T-cell (primary cell): ENCODE results near the gene AADACL3. TPM values are rescaled to one million over a fixed set of nuclear protein-coding genes. Genes with fewer than 3 reads are reported as not detected.
"Not testable (repeated sequence)": the region's sequence is repeated elsewhere in the genome, so short reads cannot be mapped to it uniquely, and the experiment has no call there.

Experiments
- ATAC-seq, 4 experiments: fragments of 200-7000 bp in 3 of 4; fragments of 150-1000 bp in 1 of 4; cut with Tn5 transposase; replicated peaks in 1 of 4; 1 replicate in 3 of 4; 2 replicates in 1 of 4; pipeline ENCODE4 v1.10.0; 2021; ENCODE audit warnings: moderate library complexity in 3 of 4, mild to moderate bottlenecking in 2 of 4, moderate number of reproducible peaks in 1 of 4
- CTCF ChIA-PET, 2 donors: fragments of 300-600 bp; sonication (Branson Sonifier 250); formaldehyde crosslinking; loops; one replicate each; lab custom pipeline; 2022; ENCODE audit warnings: antibody characterized with exemption in 2 of 2; lab: Charles Lee
- POLR2A ChIA-PET, 2 donors: fragments of 300-600 bp; sonication (Branson Sonifier 250); formaldehyde crosslinking; loops; one replicate each; lab custom pipeline; 2022; ENCODE audit warnings: antibody characterized with exemption in 2 of 2; lab: Charles Lee
- DNase-seq, 35 experiments: peaks; one replicate each; pipeline versions ENCODE4 v3.0.0 to v3.0.0-alpha.2; 2013 to 2023
- H3K27ac ChIP-seq: one replicate; pipeline ENCODE4 v1.5.1; 2013; ENCODE audit warnings: low read length
- H3K27me3 ChIP-seq, 2 experiments: replicated peaks in 1 of 2; 1 replicate in 1 of 2; 2 replicates in 1 of 2; pipeline versions ENCODE4 v1.6.1 to v1.7.0; 2013; ENCODE audit warnings: low read length in 1 of 2, mixed read lengths in 1 of 2; ENCODE audit not compliant: control insufficient read depth in 2 of 2, insufficient read depth in 2 of 2; ENCODE audit errors: extremely low read depth in 1 of 2
- H3K36me3 ChIP-seq, 2 donors: 1 replicate in 1 of 2; 2 replicates in 1 of 2; pipeline versions ENCODE4 v1.6.1 to v1.7.0; 2013; ENCODE audit warnings: low read length in 1 of 2; ENCODE audit not compliant: control insufficient read depth in 2 of 2, insufficient read depth in 1 of 2; ENCODE audit errors: extremely low read depth in 1 of 2
- H3K4me1 ChIP-seq, 2 experiments: 1 replicate in 1 of 2; 2 replicates in 1 of 2; pipeline versions ENCODE4 v1.6.1 to v1.7.0; 2013; ENCODE audit warnings: low read length in 2 of 2, mixed read lengths in 1 of 2; ENCODE audit not compliant: insufficient read depth in 2 of 2, control insufficient read depth in 1 of 2; ENCODE audit errors: extremely low read depth in 1 of 2
- H3K4me3 ChIP-seq, 2 donors: 1 replicate in 1 of 2; 2 replicates in 1 of 2; pipeline versions ENCODE4 v1.5.1 to v1.7.0; 2013; ENCODE audit warnings: mild to moderate bottlenecking in 2 of 2, low read length in 1 of 2, moderate library complexity in 1 of 2; ENCODE audit not compliant: control insufficient read depth in 1 of 2; ENCODE audit errors: extremely low read depth in 1 of 2
- H3K9me3 ChIP-seq: 2 replicates; pipeline ENCODE4 v1.7.0; 2013
- H3K27ac Mint-ChIP-seq, 2 donors: one replicate each; pipeline ENCODE4 v1.8.0; 2020 to 2021; ENCODE audit warnings: mild to moderate bottlenecking in 2 of 2, mixed read lengths in 2 of 2
- H3K27me3 Mint-ChIP-seq, 2 donors: one replicate each; pipeline ENCODE4 v1.8.0; 2021 to 2022; ENCODE audit warnings: mixed read lengths in 2 of 2
- H3K36me3 Mint-ChIP-seq: one replicate; pipeline ENCODE4 v1.8.0; 2021; ENCODE audit warnings: mixed read lengths
- H3K4me1 Mint-ChIP-seq, 3 donors: one replicate each; pipeline ENCODE4 v1.8.0; 2020 to 2022; ENCODE audit warnings: mixed read lengths in 3 of 3, mild to moderate bottlenecking in 1 of 3
- H3K4me3 Mint-ChIP-seq, 3 donors: one replicate each; pipeline ENCODE4 v1.8.0; 2020 to 2022; ENCODE audit warnings: mild to moderate bottlenecking in 3 of 3, mixed read lengths in 3 of 3, moderate library complexity in 3 of 3
- H3K9me3 Mint-ChIP-seq, 3 donors: one replicate each; pipeline ENCODE4 v1.8.0; 2020 to 2022; ENCODE audit warnings: mixed read lengths in 3 of 3
- WGBS: methylation state at CpG from one replicate; pipeline ENCODE4 v1.1.5; 2013; ENCODE audit warnings: missing lambda C conversion rate; ENCODE audit not compliant: insufficient coverage; 5-methylcytosine and 5-hydroxymethylcytosine counted together
- total RNA-seq, 35 experiments: library from RNA in 6 of 35; stranded (reverse) in 6 of 35; fragments of 120-200 nt in 1 of 35; gene quantifications; one replicate each; pipeline versions ENCODE4 v1.2.1 to v1.2.4 and lab custom pipeline; 2013 to 2026

AADACL3 gene
- total RNA-seq (not detected), total RNA-seq (lab: John Stamatoyannopoulos, UW) (0 reads per million in 29 experiments)
- not detected for total RNA-seq (2013)

- Mint-ChIP-seq H3K27me3 (peaks cover 37 to 50% of the 10 kb centered on the region in 2 donors), H3K9me3 (no peaks in the 10 kb centered on the region), H3K4me1 (no peaks in the 10 kb centered on the region), H3K36me3 (no peaks in the 10 kb centered on the region), H3K4me3 (no peak within 1 kb of the TSS), H3K27ac (no peak within 1 kb of the TSS)
- Histone ChIP-seq H3K4me3 (no peak within 1 kb of the TSS), H3K36me3 (no peaks in the 10 kb centered on the region), H3K9me3 (no peaks in the 10 kb centered on the region), H3K27ac (no peak within 1 kb of the TSS), H3K4me1 (no peaks in the 10 kb centered on the region), H3K27me3 (peaks cover 0 to 19% of the 10 kb centered on the region in 2 experiments)
- no peak for ATAC-seq
- WGBS = 81% methylated on average over 7 of the region's 8 CpGs
- no peak for DNase-seq
- ChIA-PET POLR2A (no interaction called here), CTCF (no interaction called here)
These were observed at the start of gene AADACL3 for GRCh38 chr1:12715896-12716437. AADACL3 (plus strand) TSS chr1:12716110; CDS start chr1:12716177, 67 bp downstream.

GRCh38 chr1:12666141-12666735 lies 49.7 kb upstream of the AADACL3 start:
- Histone ChIP-seq H3K27ac (no peak overlapping the region), H3K27me3 (peaks cover 0 to 4% of the 10 kb centered on the region in 2 experiments), H3K4me1 (no peaks in the 10 kb centered on the region), H3K9me3 (no peaks in the 10 kb centered on the region), H3K4me3 (no peak overlapping the region), H3K36me3 (no peaks in the 10 kb centered on the region)
- peaks cover 5 to 14% (median 7%) of the 10 kb centered on the region in 3 donors for H3K9me3 Mint-ChIP-seq
- DNase-seq (no peak), ATAC-seq (no peak)
- H3K4me1 Mint-ChIP-seq = no peaks in the 10 kb centered on the region
- no peak overlapping the region for H3K4me3 Mint-ChIP-seq
- H3K36me3 Mint-ChIP-seq = peaks cover 3% of the 10 kb centered on the region
- ChIA-PET POLR2A (no interaction called here), CTCF (no interaction called here)
- 88% methylated on average over 13 of the region's 15 CpGs for WGBS
- no peak overlapping the region for H3K27ac Mint-ChIP-seq
- H3K27me3 Mint-ChIP-seq = peaks cover 0 to 10% of the 10 kb centered on the region in 2 donors

GRCh38 chr1:12669529-12670068 lies 46.3 kb upstream of the AADACL3 start:
- DNase-seq (no peak), ATAC-seq (no peak)
- Histone ChIP-seq H3K36me3 (no peaks in the 10 kb centered on the region), H3K4me1 (no peaks in the 10 kb centered on the region), H3K4me3 (no peak overlapping the region), H3K27me3 (peaks cover under 1 to 11% of the 10 kb centered on the region in 2 experiments), H3K9me3 (no peaks in the 10 kb centered on the region), H3K27ac (no peak overlapping the region)
- H3K27me3 Mint-ChIP-seq = peaks cover 14 to 25% of the 10 kb centered on the region in 2 donors
- no peak overlapping the region for H3K4me3 Mint-ChIP-seq
- no peaks in the 10 kb centered on the region for H3K4me1 Mint-ChIP-seq
- ChIA-PET POLR2A (interaction anchor here in 1 of 2 donors (0.5 kb wide), 1 partner anchor 161 kb away, joined by 6 read pairs; no protein-coding TSS in a partner anchor), CTCF (no interaction called here)
- H3K36me3 Mint-ChIP-seq = peaks cover 3% of the 10 kb centered on the region
- WGBS = 65% methylated on average over 2 of the region's 3 CpGs
- no peak overlapping the region for H3K27ac Mint-ChIP-seq
- peaks cover 5 to 10% (median 7%) of the 10 kb centered on the region in 3 donors for H3K9me3 Mint-ChIP-seq

GRCh38 chr1:12674358-12674757 lies 41.6 kb upstream of the AADACL3 start:
- no peak overlapping the region for H3K27ac ChIP-seq
- ChIA-PET POLR2A (no interaction called here), CTCF (no interaction called here)
- peaks cover 31 to 32% of the 10 kb centered on the region in 2 donors for H3K27me3 Mint-ChIP-seq
- H3K9me3 ChIP-seq = no peaks in the 10 kb centered on the region
- H3K4me1 ChIP-seq = no peaks in the 10 kb centered on the region
- no peaks in the 10 kb centered on the region for H3K36me3 ChIP-seq
- H3K27ac Mint-ChIP-seq = no peak overlapping the region
- DNase-seq = no peak
- no peak overlapping the region for H3K4me3 Mint-ChIP-seq
- H3K4me1 Mint-ChIP-seq = no peaks in the 10 kb centered on the region
- H3K4me3 ChIP-seq = no peak overlapping the region
- no peaks in the 10 kb centered on the region for H3K9me3 Mint-ChIP-seq
- H3K27me3 ChIP-seq = peaks cover 4 to 25% of the 10 kb centered on the region in 2 experiments
- ATAC-seq = no peak
- no peaks in the 10 kb centered on the region for H3K36me3 Mint-ChIP-seq

- H3K4me3 ChIP-seq, H3K36me3 ChIP-seq, H3K27ac Mint-ChIP-seq, H3K9me3 ChIP-seq, H3K4me1 Mint-ChIP-seq, DNase-seq, H3K36me3 Mint-ChIP-seq, H3K27ac ChIP-seq, CTCF ChIA-PET, H3K9me3 Mint-ChIP-seq, ATAC-seq, POLR2A ChIA-PET, H3K4me1 ChIP-seq, H3K4me3 Mint-ChIP-seq: not testable (repeated sequence)
- peaks cover 4 to 29% of the 10 kb centered on the region in 2 experiments for H3K27me3 ChIP-seq
- peaks cover 38 to 39% of the 10 kb centered on the region in 2 donors for H3K27me3 Mint-ChIP-seq
- 80% methylated on average over 1 of the region's 4 CpGs for whole genome bisulfite sequencing
These were observed 39.8 kb upstream of the AADACL3 start for GRCh38 chr1:12676122-12676521.

- Histone ChIP-seq H3K4me1 (no peaks in the 10 kb centered on the region), H3K36me3 (no peaks in the 10 kb centered on the region), H3K9me3 (no peaks in the 10 kb centered on the region), H3K27me3 (peaks cover 4 to 33% of the 10 kb centered on the region in 2 experiments), H3K27ac (no peak overlapping the region), H3K4me3 (no peak overlapping the region)
- no peaks in the 10 kb centered on the region for H3K4me1 Mint-ChIP-seq
- H3K27ac Mint-ChIP-seq = no peak overlapping the region
- WGBS = 71% methylated on average over 1 of the region's 1 CpG
- ChIA-PET CTCF (no interaction called here), POLR2A (no interaction called here)
- H3K36me3 Mint-ChIP-seq = no peaks in the 10 kb centered on the region
- peaks cover 0 to 7% (median 7%) of the 10 kb centered on the region in 3 donors for H3K9me3 Mint-ChIP-seq
- ATAC-seq (no peak), DNase-seq (no peak)
- peaks cover 34 to 36% of the 10 kb centered on the region in 2 donors for H3K27me3 Mint-ChIP-seq
- no peak overlapping the region for H3K4me3 Mint-ChIP-seq
These were observed 38.3 kb upstream of the AADACL3 start for GRCh38 chr1:12677565-12677964.
